MM.1S (cell line): ENCODE measurements around the gene MMS19.
"Not testable (repeated sequence)": the region's sequence is repeated elsewhere in the genome, so short reads cannot be mapped to it uniquely, and the experiment has no call there.

Experiments used
- DNase-seq: peaks from one replicate; pipeline ENCODE4 v3.0.0-alpha.2; 2015
- H2AFZ ChIP-seq: fragments of 300-600 bp; sonication (generic); 2 replicates; pipeline ENCODE4 v1.6.0; 2016; ENCODE audit warnings: antibody characterized with exemption, low read length
- H3F3A ChIP-seq: fragments of 300-600 bp; sonication (generic); 2 replicates; pipeline ENCODE4 v1.6.1; 2016; ENCODE audit warnings: mild to moderate bottlenecking, antibody characterized with exemption, low read length, moderate library complexity, mixed read lengths; ENCODE audit not compliant: insufficient read depth
- H3K27ac ChIP-seq: fragments of 300-600 bp; sonication (generic); 2 replicates; pipeline ENCODE4 v1.5.1; 2016; ENCODE audit warnings: mild to moderate bottlenecking, low read length
- H3K27me3 ChIP-seq: fragments of 300-600 bp; sonication (generic); replicated peaks from 2 replicates; pipeline ENCODE4 v1.6.0; 2016; ENCODE audit warnings: low read length; ENCODE audit not compliant: insufficient read depth
- H3K36me3 ChIP-seq: fragments of 300-600 bp; sonication (generic); replicated peaks from 2 replicates; pipeline ENCODE4 v1.6.1; 2016; ENCODE audit warnings: mild to moderate bottlenecking, low read length, mixed read lengths; ENCODE audit not compliant: insufficient read depth
- H3K4me1 ChIP-seq: fragments of 300-600 bp; sonication (generic); 2 replicates; pipeline ENCODE4 v1.6.1; 2016; ENCODE audit warnings: low read length, mixed read lengths
- H3K4me2 ChIP-seq: fragments of 300-600 bp; sonication (generic); 2 replicates; pipeline ENCODE4 v1.6.0; 2016; ENCODE audit warnings: low read depth, low read length
- H3K4me3 ChIP-seq: fragments of 300-600 bp; sonication (generic); 2 replicates; pipeline ENCODE4 v1.5.1; 2016; ENCODE audit warnings: low read length, mixed read lengths
- H3K79me2 ChIP-seq: fragments of 300-600 bp; sonication (generic); 2 replicates; pipeline ENCODE4 v1.6.1; 2016; ENCODE audit warnings: mixed run types, low read length, mixed read lengths
- H3K9ac ChIP-seq: fragments of 300-600 bp; sonication (generic); 2 replicates; pipeline ENCODE4 v1.6.1; 2016; ENCODE audit warnings: low read length, mixed read lengths
- H3K9me2 ChIP-seq: fragments of 300-600 bp; sonication (generic); replicated peaks from 2 replicates; pipeline ENCODE4 v1.6.1; 2016; ENCODE audit warnings: mild to moderate bottlenecking, low read length, mixed read lengths; ENCODE audit not compliant: insufficient read depth
- H3K9me3 ChIP-seq: fragments of 300-600 bp; sonication (generic); replicated peaks from 2 replicates; pipeline ENCODE4 v1.6.1; 2016; ENCODE audit warnings: mild to moderate bottlenecking, low read length, mixed read lengths; ENCODE audit not compliant: insufficient read depth
- H4K20me1 ChIP-seq: fragments of 300-600 bp; sonication (generic); 2 replicates; pipeline ENCODE4 v1.6.1; 2016; ENCODE audit warnings: mild to moderate bottlenecking, low read length, moderate library complexity, mixed read lengths; ENCODE audit not compliant: insufficient read depth
- CTCF ChIP-seq: fragments of 300-600 bp; sonication (generic); IDR thresholded peaks from 2 replicates; pipeline ENCODE4 v1.5.1; 2016; ENCODE audit warnings: antibody characterized with exemption, low read length, mixed read lengths
- EZH2 ChIP-seq: fragments of 300-600 bp; sonication (generic); optimal IDR thresholded peaks from 2 replicates; pipeline ENCODE3; 2017; ENCODE audit warnings: low read depth, mild to moderate bottlenecking, antibody characterized with exemption, low read length, mixed read lengths
- EZH2phosphoT487 ChIP-seq: fragments of 300-600 bp; sonication (generic); IDR thresholded peaks from 2 replicates; pipeline ENCODE4 v1.6.1; 2018; ENCODE audit warnings: antibody characterized with exemption, low read length

MMS19 gene

GRCh38 chr10:97425964-97426775 is 72.1 kb downstream of the MMS19 start, which contains the start of gene PGAM1:
Gene PGAM1, plus strand, starts transcription at chr10:97426191. Its CDS starts 117 bp downstream, at chr10:97426308.
- Histone ChIP-seq H3K79me2 (peaks cover 50% of the 10 kb centered on the region), H2AFZ (peak within 1 kb of the TSS; percentile 83), H3K4me3 (peak within 1 kb of the TSS; percentile 93), H3K9me3 (no peaks in the 10 kb centered on the region), H3K4me1 (peaks cover 14% of the 10 kb centered on the region), H3K9me2 (no peaks in the 10 kb centered on the region), H3K9ac (peak within 1 kb of the TSS; percentile 89), H3K27ac (peak within 1 kb of the TSS; percentile 71; the same call in 1 of the 2 replicates), H4K20me1 (peaks cover 11% of the 10 kb centered on the region), H3K36me3 (peaks cover 4% of the 10 kb centered on the region; the same call in 1 of the 2 replicates), H3F3A (peaks cover 3% of the 10 kb centered on the region; the same call in 1 of the 2 replicates), H3K27me3 (no peaks in the 10 kb centered on the region), H3K4me2 (peak within 1 kb of the TSS; percentile 91)
- TF ChIP-seq EZH2phosphoT487 (no peak), CTCF (peak; percentile 54)
- peak; percentile 95 for DNase-seq

- DNase-seq, H4K20me1 ChIP-seq, H3K9me2 ChIP-seq, H3K9me3 ChIP-seq, H3K4me3 ChIP-seq, H3K27ac ChIP-seq, H3K27me3 ChIP-seq, H3K4me2 ChIP-seq, H3K36me3 ChIP-seq, H3F3A ChIP-seq, H3K9ac ChIP-seq, H2AFZ ChIP-seq: not testable (repeated sequence)
- peaks cover 13% of the 10 kb centered on the region for H3K4me1 ChIP-seq
- H3K79me2 ChIP-seq, result peaks cover 27% of the 10 kb centered on the region
Measured at GRCh38 chr10:97423757-97424098, 74.5 kb downstream of the MMS19 start.

GRCh38 chr10:97416565-97416964 is 81.7 kb downstream of the MMS19 start:
- Histone ChIP-seq H3K4me3 (no peak overlapping the region), H3K9ac (no peak overlapping the region), H3K27ac (no peak overlapping the region), H3K27me3 (no peaks in the 10 kb centered on the region), H2AFZ (no peak overlapping the region), H4K20me1 (no peaks in the 10 kb centered on the region), H3K4me1 (peaks cover 24% of the 10 kb centered on the region), H3F3A (peaks cover 27% of the 10 kb centered on the region), H3K4me2 (no peak overlapping the region), H3K9me3 (no peaks in the 10 kb centered on the region), H3K79me2 (no peaks in the 10 kb centered on the region), H3K36me3 (no peaks in the 10 kb centered on the region), H3K9me2 (no peaks in the 10 kb centered on the region)
- no peak for TF ChIP-seq CTCF
- TF ChIP-seq EZH2, result no peak
- no peak for TF ChIP-seq EZH2phosphoT487
- DNase-seq, result no peak

GRCh38 chr10:97412891-97413304 is 85.3 kb downstream of the MMS19 start:
- H3K9me2 ChIP-seq, result no peaks in the 10 kb centered on the region
- H3K4me3 ChIP-seq, result no peak overlapping the region
- no peaks in the 10 kb centered on the region for H4K20me1 ChIP-seq
- H3K79me2 ChIP-seq, result no peaks in the 10 kb centered on the region
- peak overlapping the region; percentile 97 for H3K27ac ChIP-seq
- peak overlapping the region; percentile 63 for H3K9ac ChIP-seq
- peak overlapping the region; percentile 98 for H2AFZ ChIP-seq
- H3K4me1 ChIP-seq, result peaks cover 19% of the 10 kb centered on the region
- H3K9me3 ChIP-seq, result no peaks in the 10 kb centered on the region
- no peaks in the 10 kb centered on the region for H3K27me3 ChIP-seq
- peaks cover 21% of the 10 kb centered on the region for H3F3A ChIP-seq
- no peaks in the 10 kb centered on the region for H3K36me3 ChIP-seq
- peak; percentile 84 for DNase-seq
- peak overlapping the region; percentile 80 for H3K4me2 ChIP-seq
- TF ChIP-seq EZH2phosphoT487, result no peak
- TF ChIP-seq EZH2, result no peak
- TF ChIP-seq CTCF, result no peak
